ENCODE results near the gene PSMB3.
A peak's percentile ranks its signal among the peaks of the same experiment; 100 is the strongest.

The PSMB3 gene

GRCh38 chr17:38733982-38734973 is 18.3 kb upstream of the PSMB3 start:
- DNase-seq, result no peak

- DNase-seq, result peak; percentile 22
Observed at GRCh38 chr17:38735161-38735997, 17.2 kb upstream of the PSMB3 start.

- DNase-seq, result no peak
Observed at GRCh38 chr17:38738007-38738662, 14.4 kb upstream of the PSMB3 start.

GRCh38 chr17:38738686-38739085 is 13.9 kb upstream of the PSMB3 start:
- no peak for DNase-seq

DNA sequence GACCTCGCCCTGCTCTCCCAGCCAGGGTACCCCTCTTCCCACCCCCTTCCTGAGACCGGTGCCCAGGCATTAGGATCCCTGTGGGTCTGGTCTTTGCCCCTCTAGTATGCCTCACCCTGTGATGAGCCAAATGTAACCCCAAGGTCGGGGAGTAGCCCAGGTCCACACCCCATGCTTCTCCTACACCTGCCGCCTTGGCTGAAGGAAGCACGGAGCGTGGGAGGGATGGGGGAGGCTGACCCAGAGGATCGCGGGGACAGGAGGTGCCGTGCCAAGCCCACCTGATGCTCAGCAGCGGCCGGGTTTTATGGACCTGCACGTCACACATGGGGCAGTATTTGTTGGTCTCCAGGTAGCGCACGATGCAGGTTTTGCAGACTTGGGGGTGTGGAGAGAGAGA is 13.2 kb upstream of the PSMB3 start:
- DNase-seq, result no peak

DNA sequence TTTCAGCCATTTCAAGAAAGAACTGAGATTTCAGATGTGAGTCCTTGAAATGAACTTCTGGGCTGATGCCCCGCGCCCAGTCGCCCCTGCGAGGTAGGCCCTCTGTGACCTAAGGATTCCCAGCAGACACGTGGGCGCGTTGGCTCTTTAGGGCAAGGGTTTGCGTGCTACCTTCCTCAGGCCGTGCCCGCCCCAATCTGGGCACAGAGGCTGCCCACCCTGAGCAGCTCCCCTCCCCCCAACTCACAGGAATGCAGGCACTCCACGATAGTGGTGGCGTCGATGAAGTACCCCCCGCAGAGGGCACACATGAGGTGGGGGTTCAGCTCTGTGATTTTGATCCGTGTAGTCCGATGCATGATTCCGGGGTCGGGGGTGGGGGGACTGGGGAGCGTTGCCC is 12.5 kb upstream of the PSMB3 start:
- no peak for DNase-seq

- DNase-seq, result no peak
Observed at GRCh38 chr17:38740806-38741205, 11.7 kb upstream of the PSMB3 start.

- no peak for DNase-seq
Observed at GRCh38 chr17:38741461-38741860, 11.1 kb upstream of the PSMB3 start.

DNA sequence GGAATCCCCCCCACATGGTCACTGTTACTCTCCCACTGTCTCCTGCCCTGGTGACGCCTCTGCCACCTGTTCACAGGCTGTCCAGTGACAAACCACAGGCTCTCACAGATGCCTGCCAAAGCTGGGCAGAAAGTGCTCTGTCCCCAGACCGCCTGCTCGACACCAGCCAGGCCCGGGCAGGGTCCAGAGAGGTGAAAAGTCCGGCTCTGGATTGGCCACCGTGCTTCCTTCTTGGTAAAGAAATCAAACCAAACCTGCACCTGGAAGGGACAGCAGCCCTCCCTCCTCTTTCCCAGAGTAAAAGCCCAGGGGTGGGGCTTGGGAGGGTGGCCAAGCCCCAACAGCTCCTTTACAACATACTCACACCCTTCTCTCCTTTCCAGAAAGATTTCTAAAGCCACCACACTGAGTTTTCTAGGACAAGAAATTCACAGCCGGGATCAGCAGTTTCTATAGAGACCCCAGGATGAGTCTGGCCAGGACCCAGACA is 10.6 kb upstream of the PSMB3 start:
- DNase-seq, result no peak

GRCh38 chr17:38742411-38743308 is 9.9 kb upstream of the PSMB3 start:
- peak; percentile 93 for DNase-seq

GRCh38 chr17:38743556-38744171 is 8.9 kb upstream of the PSMB3 start:
- peak; percentile 68 for DNase-seq

DNA sequence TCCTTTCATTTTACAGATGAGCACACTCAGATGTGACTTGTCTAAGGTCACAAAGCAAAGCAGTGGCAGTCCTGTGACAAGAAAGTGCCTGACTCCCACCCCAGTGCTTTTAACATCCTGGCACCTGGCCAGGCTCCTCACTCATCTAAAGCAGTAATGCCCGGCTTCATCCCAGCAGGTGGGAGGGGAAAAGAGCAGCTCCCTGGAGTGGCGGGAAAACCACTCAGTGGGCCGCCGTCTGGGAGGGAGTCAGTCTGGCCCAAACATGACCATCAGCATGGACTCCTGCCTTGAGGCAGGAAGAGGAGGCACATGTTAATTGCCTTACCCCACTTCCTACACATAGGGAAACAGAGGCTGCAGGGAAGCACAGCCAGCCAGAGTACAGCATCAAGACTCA is 7.0 kb upstream of the PSMB3 start:
- DNase-seq, result peak; percentile 73

DNA sequence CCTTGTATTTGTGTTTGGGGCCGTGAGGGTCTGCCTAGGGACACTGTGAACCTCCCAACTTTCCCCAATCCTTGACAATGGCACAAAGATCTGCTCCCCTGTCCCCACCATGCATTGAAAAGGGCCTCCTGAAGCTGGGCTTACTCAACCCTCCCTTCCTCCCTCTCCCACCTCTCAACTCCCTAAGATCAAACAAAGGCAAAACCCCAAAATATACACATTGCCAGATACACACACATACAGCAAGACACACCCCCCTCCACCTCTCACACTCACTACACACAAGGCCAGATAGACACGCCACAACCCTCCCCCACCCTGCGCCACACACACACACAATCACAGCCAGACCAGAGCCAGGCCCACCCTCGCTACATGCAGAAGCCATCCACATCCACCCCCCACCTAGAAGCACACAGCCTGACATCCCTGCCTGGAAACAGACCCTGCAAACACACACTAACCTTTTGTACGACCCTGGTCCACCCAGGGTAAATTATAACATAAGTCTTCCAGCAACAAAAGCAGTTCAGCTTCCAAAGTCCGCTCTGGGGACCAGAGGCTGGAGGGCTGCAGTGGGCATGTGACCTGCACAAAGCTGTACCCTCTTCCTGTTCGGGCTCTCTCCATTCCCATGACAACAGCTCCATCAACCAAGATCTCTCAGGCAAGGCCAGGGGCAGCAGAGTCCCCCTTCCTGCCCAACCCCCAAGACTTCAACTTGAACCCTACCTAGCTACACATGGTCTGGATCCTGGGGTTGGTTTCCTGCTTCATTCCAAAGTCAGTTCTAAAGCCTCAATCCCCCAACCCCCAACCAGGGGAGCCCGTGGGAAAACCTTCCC is 6.3 kb upstream of the PSMB3 start:
- DNase-seq, result no peak

GRCh38 chr17:38746849-38747462 is 5.6 kb upstream of the PSMB3 start:
- DNase-seq, result no peak

GRCh38 chr17:38747463-38748148 is 4.9 kb upstream of the PSMB3 start:
- DNase-seq, result peak; percentile 43

DNA sequence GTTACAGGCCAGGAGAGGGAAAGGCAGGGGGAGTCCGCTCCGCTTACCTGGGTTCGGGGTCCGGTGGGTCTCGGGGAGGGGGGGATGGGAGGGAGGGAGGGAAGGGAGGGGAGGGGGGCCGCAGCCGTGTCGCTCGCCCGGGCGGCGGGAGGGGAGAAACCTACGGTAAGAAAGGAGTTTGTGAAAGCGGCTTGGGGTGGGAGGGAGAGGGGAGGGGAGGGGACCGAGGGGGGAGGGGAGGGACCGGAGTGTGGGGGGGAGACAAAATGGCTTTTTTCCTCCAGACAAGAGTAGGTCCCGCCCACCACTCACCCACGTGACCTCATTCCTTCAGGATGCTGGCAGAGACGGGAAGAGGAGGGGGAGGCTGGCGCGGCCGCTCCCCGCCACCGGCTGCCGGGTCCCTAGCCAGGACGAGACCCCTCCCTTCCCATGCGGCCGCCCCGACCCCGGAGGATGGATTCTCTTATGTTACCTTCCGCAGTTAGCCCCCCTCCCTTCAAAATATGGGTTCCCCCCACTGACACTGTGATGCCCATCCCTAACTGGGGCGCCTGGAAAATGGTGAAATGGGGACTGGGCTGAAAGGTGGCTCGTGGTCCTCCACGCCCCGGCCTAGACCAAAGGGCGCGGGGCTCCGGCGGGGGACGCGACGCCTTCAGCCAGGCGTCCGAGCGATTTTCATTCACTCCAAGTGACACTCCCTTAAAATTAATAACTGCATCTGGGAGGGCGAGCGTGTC is 4.2 kb upstream of the PSMB3 start, which contains the start of gene PCGF2:
PCGF2 (minus strand) TSS at position 188 of the 743 bp plus-strand sequence. CDS start 7,934 bp downstream, outside the sequence.
- peak; percentile 96 for DNase-seq

DNA sequence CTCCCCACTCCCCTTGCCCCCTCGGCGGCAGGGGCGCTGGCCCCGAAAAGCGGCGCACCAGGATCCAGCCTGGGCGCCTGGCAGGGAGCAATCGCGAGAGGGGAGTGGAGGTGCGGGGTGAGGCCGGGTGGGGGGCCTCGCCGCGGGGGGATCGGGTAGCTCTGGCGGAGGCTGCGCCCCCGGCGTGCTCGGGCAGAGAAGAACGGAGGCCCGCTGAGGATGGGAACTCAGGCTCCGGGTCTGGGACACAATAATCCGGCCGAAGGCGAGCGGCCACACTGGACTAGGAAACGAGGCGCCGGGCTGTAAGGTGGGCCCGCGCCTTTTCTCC is 3.7 kb upstream of the PSMB3 start:
- no peak for DNase-seq

- peak; percentile 51 for DNase-seq
Observed at GRCh38 chr17:38749223-38750043, 3.1 kb upstream of the PSMB3 start.
